CD1c-positive myeloid dendritic cell (primary cell): ENCODE measurements around the gene XIRP2.
"Not testable (repeated sequence)": the region's sequence is repeated elsewhere in the genome, so short reads cannot be mapped to it uniquely, and the experiment has no call there.

Source experiments
- DNase-seq: peaks from one replicate; pipeline ENCODE4 v3.0.0-alpha.2; 2016; ENCODE audit errors: extremely low spot score

The XIRP2 gene

DNA sequence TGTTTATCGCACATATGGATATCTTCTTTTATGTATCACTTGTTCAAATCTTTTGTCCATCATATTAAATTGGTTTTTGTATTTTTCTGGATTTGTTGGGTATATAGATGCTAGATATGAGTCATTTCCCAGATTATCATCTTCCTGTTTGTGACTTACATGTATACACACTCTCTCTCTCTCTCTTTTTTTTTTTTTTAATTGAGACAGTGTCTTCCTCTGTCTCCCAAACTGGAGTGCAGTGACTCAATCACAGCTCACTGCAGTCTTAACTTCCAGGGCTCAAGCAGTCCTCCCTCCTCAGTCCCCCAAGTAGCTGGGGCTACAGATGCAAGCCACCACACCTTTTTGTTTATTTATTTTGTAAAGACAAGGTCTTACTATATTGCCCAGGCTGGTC, 43.8 kb downstream of the XIRP2 start:
- no peak for DNase-seq

DNA sequence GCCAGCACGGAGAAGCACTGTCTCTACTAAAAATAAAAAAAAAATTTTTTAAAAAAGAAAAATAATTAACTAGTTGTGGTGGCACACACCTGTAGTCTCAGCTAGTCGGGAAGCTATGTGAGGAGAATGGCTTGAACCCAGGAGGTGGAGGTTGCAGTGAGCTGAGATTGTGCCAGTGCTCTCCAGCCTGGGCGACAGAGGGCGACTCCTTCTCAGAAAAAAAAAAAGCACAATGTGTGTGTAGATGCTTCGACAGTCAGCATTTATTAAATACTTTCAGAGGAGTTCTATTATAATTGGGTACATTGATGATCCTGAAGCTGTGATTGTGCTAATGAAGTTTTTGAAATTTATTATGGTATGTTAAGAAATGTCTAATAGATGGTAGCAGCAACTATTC, 46.5 kb downstream of the XIRP2 start:
- no peak for DNase-seq

- DNase-seq: no peak
Observed at GRCh38 chr2:166942377-166942776, 54.1 kb downstream of the XIRP2 start.

- DNase-seq: no peak
Observed at GRCh38 chr2:166944909-166945308, 56.6 kb downstream of the XIRP2 start.

- DNase-seq: no peak
Observed at GRCh38 chr2:166957686-166958085, 69.4 kb downstream of the XIRP2 start.

DNA sequence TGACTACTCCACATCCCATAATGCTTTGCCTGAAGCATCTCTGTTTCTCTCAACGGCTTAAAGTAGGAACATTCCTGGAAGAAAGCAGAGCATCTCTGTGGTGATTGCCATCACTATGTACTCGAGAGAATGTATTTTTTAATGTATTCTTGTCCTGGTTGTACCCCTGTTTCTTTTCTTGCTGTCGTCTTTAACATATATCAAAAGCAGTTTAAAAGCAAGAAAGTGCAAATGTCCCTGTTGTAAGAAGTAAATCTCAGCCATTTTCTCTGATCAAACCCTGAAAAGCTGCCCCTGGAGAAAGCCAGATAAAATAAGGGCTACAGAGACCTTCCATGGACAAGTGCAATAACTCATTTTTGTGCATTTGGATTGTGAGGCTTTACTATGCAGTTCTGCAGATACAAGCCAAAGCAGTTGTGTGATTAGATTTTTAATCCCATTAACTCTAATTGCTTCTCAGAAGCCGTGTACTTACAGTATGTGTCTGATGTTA, 70.8 kb downstream of the XIRP2 start:
- no peak for DNase-seq

GRCh38 chr2:166959556-166959955, 71.3 kb downstream of the XIRP2 start:
- no peak for DNase-seq

GRCh38 chr2:166960702-166961270, 72.5 kb downstream of the XIRP2 start:
- no peak for DNase-seq

GRCh38 chr2:166961933-166962332, 73.7 kb downstream of the XIRP2 start:
- no peak for DNase-seq

DNA sequence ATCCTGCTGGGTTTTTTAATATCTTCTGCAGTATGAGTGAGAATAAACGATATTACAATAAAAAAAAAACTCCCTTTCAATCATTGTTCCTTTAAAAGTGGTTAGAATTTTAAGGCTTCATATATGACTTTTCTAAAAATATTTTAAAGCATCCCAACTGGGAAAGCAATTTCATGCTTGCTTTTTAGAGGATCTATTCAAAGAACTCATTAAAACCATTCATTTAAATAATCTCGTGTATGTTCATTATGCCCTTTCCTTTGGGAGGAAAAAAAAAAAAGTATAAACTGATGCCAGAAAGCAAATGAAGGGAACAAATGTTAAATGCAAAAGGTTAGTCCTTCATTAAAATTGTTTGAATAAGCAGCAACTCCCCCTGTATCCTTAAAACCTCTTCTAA, 81.2 kb downstream of the XIRP2 start:
- no peak for DNase-seq

- no peak for DNase-seq
Observed at GRCh38 chr2:166972002-166972401, 83.7 kb downstream of the XIRP2 start.

GRCh38 chr2:166972418-166972817, 84.1 kb downstream of the XIRP2 start:
- DNase-seq: no peak

GRCh38 chr2:166984188-166984587, 95.9 kb downstream of the XIRP2 start:
- no peak for DNase-seq

DNA sequence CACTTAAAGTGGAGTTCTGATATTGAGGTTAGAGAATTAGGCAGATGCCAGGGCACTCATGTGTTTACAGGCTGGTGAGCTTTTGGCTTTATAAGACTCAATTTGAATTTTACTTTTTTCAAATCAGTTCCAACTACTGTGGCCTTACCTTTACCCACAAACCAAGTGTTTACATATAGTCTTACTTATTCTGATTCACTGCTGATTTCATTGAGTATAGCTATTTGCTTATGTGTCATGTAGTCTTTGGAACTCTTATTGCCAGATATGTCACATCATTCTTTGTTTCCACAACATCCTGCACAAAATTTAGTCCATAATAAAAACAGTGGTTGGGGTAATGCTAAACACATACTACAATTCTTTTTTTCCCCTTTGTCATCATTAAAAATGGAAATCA, 96.5 kb downstream of the XIRP2 start:
- DNase-seq: no peak

GRCh38 chr2:166994588-166995336, 106.5 kb downstream of the XIRP2 start:
- no peak for DNase-seq

- no peak for DNase-seq
Observed at GRCh38 chr2:166996465-166996864, 108.2 kb downstream of the XIRP2 start.

DNA sequence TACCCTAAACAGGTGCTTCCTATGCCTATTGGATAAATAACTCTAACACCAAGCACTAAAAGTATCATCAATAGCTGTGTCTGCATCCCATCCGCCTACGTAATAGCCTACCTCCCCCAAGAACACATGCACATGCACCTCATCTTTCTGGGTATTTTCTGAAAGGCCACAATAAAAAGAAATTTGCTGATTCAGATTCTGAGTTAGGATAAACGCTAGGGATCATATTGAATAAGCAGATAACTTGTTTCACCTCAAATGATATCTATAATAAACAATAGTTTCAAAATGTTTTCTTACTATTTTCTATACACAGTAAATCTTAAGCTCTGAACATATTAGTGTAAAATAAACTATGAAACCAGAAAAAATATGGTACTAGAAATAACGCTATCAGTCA, 112.9 kb downstream of the XIRP2 start:
- no peak for DNase-seq

DNA sequence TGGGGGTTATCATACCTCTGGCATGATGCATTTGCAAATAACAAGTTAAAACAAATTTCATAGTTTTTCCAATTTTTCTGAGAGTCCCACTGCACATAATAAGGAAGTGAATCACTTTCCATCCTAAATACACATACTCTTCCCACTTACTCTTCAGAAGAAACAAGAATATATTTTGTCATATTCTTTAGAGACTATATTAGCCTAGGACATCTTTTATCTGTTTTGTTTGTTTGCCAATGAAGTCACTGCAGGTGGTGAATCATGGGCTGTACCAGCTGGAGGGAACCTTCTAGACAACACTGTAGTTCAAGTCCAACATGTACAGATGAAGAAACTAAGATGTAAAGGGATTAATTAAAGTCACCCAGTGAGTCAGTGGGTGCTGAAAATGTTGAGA, 116.8 kb downstream of the XIRP2 start:
- no peak for DNase-seq

- DNase-seq: no peak
Observed at GRCh38 chr2:167013227-167013626, 124.9 kb downstream of the XIRP2 start.

DNA sequence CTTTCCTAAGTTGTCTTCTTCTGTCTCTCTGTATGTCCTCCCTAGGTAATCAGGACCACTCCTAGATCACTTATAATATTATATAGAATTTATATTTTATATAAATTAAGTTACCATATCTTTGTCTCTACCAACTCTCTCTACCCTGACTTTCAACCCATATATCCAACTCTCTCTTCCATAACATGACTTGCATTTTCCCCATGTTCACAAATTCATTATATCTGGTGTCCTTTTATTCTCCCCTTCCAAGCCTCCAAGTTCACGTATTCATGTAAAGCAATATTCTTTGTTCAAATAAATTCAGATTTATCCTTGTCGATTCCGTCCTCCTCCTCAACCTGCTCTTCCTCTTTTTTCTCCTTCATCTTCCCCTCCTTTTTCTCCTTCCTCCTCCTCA, 127.5 kb downstream of the XIRP2 start:
- no peak for DNase-seq

DNA sequence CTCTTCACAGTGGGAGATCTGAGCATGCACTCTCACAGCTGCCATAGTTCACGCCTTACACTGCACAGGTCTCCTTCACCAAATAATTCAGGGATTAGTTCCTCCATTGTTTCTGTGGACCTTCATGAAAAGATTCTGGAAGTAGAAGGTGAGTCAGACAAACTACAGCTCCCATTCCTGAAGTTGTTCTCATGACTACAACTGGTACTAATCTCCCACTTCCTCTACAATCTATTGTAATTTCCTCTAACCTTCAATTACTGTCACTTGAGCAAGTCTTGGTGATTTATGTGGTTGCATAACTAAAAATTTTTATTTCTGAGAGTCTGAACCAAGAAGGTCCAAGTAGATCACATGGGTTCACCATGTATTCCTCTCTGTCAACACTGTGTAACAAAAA, 128.7 kb downstream of the XIRP2 start:
- no peak for DNase-seq

DNA sequence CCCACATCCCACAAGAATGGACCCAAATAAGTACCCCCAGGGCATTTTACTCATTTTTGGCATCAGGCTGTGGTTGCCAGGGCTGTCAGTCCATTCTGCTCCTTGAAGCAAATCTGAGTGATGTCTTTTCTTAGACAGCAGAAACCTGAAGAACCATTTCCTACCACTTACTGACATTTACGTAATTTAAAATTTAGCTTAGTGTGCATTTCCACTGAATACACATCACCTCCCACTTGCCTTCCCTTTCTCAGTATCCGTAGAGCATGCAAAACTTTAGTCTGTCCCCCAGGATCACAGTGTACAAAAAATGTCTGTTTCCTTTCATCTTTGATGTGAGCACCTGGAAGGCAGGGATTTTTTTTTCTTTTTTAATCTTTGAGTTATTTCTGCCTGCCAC, 130.3 kb downstream of the XIRP2 start:
- DNase-seq: no peak

GRCh38 chr2:167028503-167028902, 140.2 kb downstream of the XIRP2 start:
- no peak for DNase-seq

GRCh38 chr2:167034976-167035375, 146.7 kb downstream of the XIRP2 start:
- DNase-seq: not testable (repeated sequence)
